HL-60 (cell line): Measurements from ENCODE around the gene LYPLA2.

ENCODE experiments used
- DNase-seq, 2 experiments: peaks; one replicate each; pipeline ENCODE4 v3.0.0-alpha.2; 2010 to 2020; ENCODE audit warnings: low read depth in 1 of 2, low spot score in 1 of 2
- H3K27ac ChIP-seq: fragments of 250-450 bp; sonication (Bioruptor Pico); replicated peaks from 2 replicates; pipeline ENCODE4 v1.5.1; 2020; ENCODE audit warnings: mild to moderate bottlenecking, moderate library complexity
- H3K27me3 ChIP-seq: fragments of 250-450 bp; sonication (Bioruptor Pico); 2 replicates; pipeline ENCODE4 v1.5.1; 2021; ENCODE audit warnings: mild to moderate bottlenecking, moderate library complexity; ENCODE audit not compliant: insufficient read depth, poor library complexity, severe bottlenecking
- H3K4me3 ChIP-seq: replicated peaks from 2 replicates; pipeline ENCODE4 v1.5.1; 2011; ENCODE audit warnings: mild to moderate bottlenecking, control low read depth, low read length; ENCODE audit not compliant: insufficient read depth
- CTCF ChIP-seq: IDR thresholded peaks from one replicate; pipeline ENCODE4 v1.5.1; 2011; ENCODE audit warnings: low read length, control low read depth, inconsistent platforms; ENCODE audit not compliant: insufficient read depth
- GABPA ChIP-seq: IDR thresholded peaks from 2 replicates; pipeline ENCODE4 v1.6.1; 2012; ENCODE audit warnings: low read depth
- POLR2AphosphoS5 ChIP-seq: IDR thresholded peaks from 2 replicates; pipeline ENCODE4 v1.6.1; 2012; ENCODE audit warnings: low read depth
- REST ChIP-seq: IDR thresholded peaks from 2 replicates; pipeline ENCODE4 v1.6.1; 2012; ENCODE audit warnings: low read depth; ENCODE audit not compliant: insufficient replicate concordance
- SPI1 ChIP-seq: IDR thresholded peaks from 2 replicates; pipeline ENCODE4 v1.6.1; 2012; ENCODE audit warnings: low read depth, mild to moderate bottlenecking, borderline replicate concordance

LYPLA2 gene

GRCh38 chr1:23787701-23788100 is 3.2 kb upstream of the LYPLA2 start:
- Histone ChIP-seq H3K27me3 (no peaks in the 10 kb centered on the region), H3K27ac (no peak overlapping the region), H3K4me3 (no peak overlapping the region)
- DNase-seq = no peak
- TF ChIP-seq POLR2AphosphoS5 (no peak), REST (no peak), CTCF (no peak), SPI1 (no peak), GABPA (no peak)

- no peak for DNase-seq
- Histone ChIP-seq H3K27ac (no peak overlapping the region), H3K27me3 (no peaks in the 10 kb centered on the region), H3K4me3 (no peak overlapping the region)
- TF ChIP-seq CTCF = no peak
- no peak for TF ChIP-seq POLR2AphosphoS5
- TF ChIP-seq SPI1 = no peak
- TF ChIP-seq GABPA = no peak
- TF ChIP-seq REST = no peak
These were observed 2.2 kb upstream of the LYPLA2 start for GRCh38 chr1:23788695-23789094.

GRCh38 chr1:23791516-23792047 is 637 bp downstream of the LYPLA2 start:
- no peak for DNase-seq
- Histone ChIP-seq H3K27ac (peak overlapping the region; percentile 64), H3K27me3 (no peaks in the 10 kb centered on the region), H3K4me3 (peak overlapping the region; percentile 76)
- TF ChIP-seq CTCF = no peak
- no peak for TF ChIP-seq GABPA
- TF ChIP-seq POLR2AphosphoS5 = no peak
- TF ChIP-seq SPI1 = no peak
- TF ChIP-seq REST = no peak
